HEK293T (cell line): ENCODE measurements around the gene TMEM181.
"Not testable (repeated sequence)": the region's sequence is repeated elsewhere in the genome, so short reads cannot be mapped to it uniquely, and the experiment has no call there.

Experiments
- CTCF ChIA-PET: fragments of 350-600 bp; formaldehyde crosslinking; extraction: SDS; loops from one replicate; lab custom pipeline; 2021; ENCODE audit warnings: antibody characterized with exemption, inconsistent platforms; lab: Yijun Ruan, JAX
- POLR2A ChIA-PET: fragments of 350-600 bp; formaldehyde crosslinking; extraction: SDS; loops from one replicate; lab custom pipeline; 2020; ENCODE audit warnings: antibody characterized with exemption, inconsistent platforms; lab: Yijun Ruan, JAX
- DNase-seq: peaks from one replicate; pipeline ENCODE4 v3.0.0; 2012; ENCODE audit warnings: mixed read lengths; ENCODE audit errors: extremely low spot score
- ARNT ChIP-seq: fragments of 450-650 bp; IDR thresholded peaks from 2 replicates; pipeline ENCODE4 v1.6.1; 2017; ENCODE audit warnings: mild to moderate bottlenecking
- BHLHE40 ChIP-seq: fragments of 450-650 bp; IDR thresholded peaks from 2 replicates; pipeline ENCODE4 v1.6.1; 2016; ENCODE audit warnings: mild to moderate bottlenecking, moderate library complexity, borderline replicate concordance
- ELF4 ChIP-seq: fragments of 450-650 bp; IDR thresholded peaks from 2 replicates; pipeline ENCODE4 v1.6.1; 2017; ENCODE audit warnings: antibody characterized with exemption
- FOXA1 ChIP-seq: fragments of 450-650 bp; IDR thresholded peaks from 2 replicates; pipeline ENCODE4 v1.6.1; 2016; ENCODE audit warnings: mild to moderate bottlenecking
- FOXK2 ChIP-seq: fragments of 450-650 bp; IDR thresholded peaks from 2 replicates; pipeline ENCODE4 v1.6.1; 2016; ENCODE audit warnings: mild to moderate bottlenecking
- FOXM1 ChIP-seq: fragments of 450-650 bp; IDR thresholded peaks from 2 replicates; pipeline ENCODE4 v1.6.1; 2017; ENCODE audit warnings: mild to moderate bottlenecking, borderline replicate concordance
- HDGF ChIP-seq: fragments of 450-650 bp; IDR thresholded peaks from 2 replicates; pipeline ENCODE4 v1.6.1; 2017; ENCODE audit warnings: antibody characterized with exemption, borderline replicate concordance
- L3MBTL2 ChIP-seq: fragments of 450-650 bp; conservative IDR thresholded peaks from 2 replicates; pipeline ENCODE4 v1.6.1; 2016; ENCODE audit warnings: mild to moderate bottlenecking
- LEF1 ChIP-seq: fragments of 450-650 bp; IDR thresholded peaks from 2 replicates; pipeline ENCODE4 v1.6.1; 2017; ENCODE audit warnings: mild to moderate bottlenecking, borderline replicate concordance
- NFRKB ChIP-seq: fragments of 450-650 bp; IDR thresholded peaks from 2 replicates; pipeline ENCODE4 v1.6.1; 2016; ENCODE audit warnings: mild to moderate bottlenecking, moderate library complexity
- SP1 ChIP-seq: fragments of 450-650 bp; IDR thresholded peaks from 2 replicates; pipeline ENCODE4 v1.6.1; 2017
- SUZ12 ChIP-seq: fragments of 450-650 bp; IDR thresholded peaks from 2 replicates; pipeline ENCODE4 v1.6.1; 2016; ENCODE audit warnings: mild to moderate bottlenecking
- TARDBP ChIP-seq: fragments of 450-650 bp; IDR thresholded peaks from 2 replicates; pipeline ENCODE4 v1.6.1; 2016
- ZNF384 ChIP-seq: fragments of 450-650 bp; IDR thresholded peaks from 2 replicates; pipeline ENCODE4 v1.6.1; 2016
- TF ChIP-seq, protein P1 (sequence below): fragments of 450-650 bp; IDR thresholded peaks from 2 replicates; pipeline ENCODE4 v1.6.1; 2016

The TMEM181 gene

GRCh38 chr6:158644231-158645063, 84.6 kb downstream of the TMEM181 start, which contains the start of gene DYNLT1:
DYNLT1 (minus strand) TSS chr6:158644743; CDS start chr6:158644708, 35 bp downstream.
- ChIA-PET CTCF (interaction anchor here (0.5 to 1.9 kb wide), 7 partner anchors 10 to 125 kb away, joined by 3 to 8 read pairs (median 3); no protein-coding TSS in a partner anchor), POLR2A (interaction anchor here (0.6 to 2.3 kb wide), 10 partner anchors 11 to 419 kb away, joined by 3 to 11 read pairs (median 5); partner anchors contain the start of gene RSPH3)
- TF ChIP-seq LEF1 (no peak), ELF4 (peak; percentile 33; the same call in 1 of the 2 replicates), L3MBTL2 (peak; percentile 54)
- TF ChIP-seq, protein P1, sequence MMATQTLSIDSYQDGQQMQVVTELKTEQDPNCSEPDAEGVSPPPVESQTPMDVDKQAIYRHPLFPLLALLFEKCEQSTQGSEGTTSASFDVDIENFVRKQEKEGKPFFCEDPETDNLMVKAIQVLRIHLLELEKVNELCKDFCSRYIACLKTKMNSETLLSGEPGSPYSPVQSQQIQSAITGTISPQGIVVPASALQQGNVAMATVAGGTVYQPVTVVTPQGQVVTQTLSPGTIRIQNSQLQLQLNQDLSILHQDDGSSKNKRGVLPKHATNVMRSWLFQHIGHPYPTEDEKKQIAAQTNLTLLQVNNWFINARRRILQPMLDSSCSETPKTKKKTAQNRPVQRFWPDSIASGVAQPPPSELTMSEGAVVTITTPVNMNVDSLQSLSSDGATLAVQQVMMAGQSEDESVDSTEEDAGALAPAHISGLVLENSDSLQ: peak; percentile 54
- peak; percentile 99 for DNase-seq

DNA sequence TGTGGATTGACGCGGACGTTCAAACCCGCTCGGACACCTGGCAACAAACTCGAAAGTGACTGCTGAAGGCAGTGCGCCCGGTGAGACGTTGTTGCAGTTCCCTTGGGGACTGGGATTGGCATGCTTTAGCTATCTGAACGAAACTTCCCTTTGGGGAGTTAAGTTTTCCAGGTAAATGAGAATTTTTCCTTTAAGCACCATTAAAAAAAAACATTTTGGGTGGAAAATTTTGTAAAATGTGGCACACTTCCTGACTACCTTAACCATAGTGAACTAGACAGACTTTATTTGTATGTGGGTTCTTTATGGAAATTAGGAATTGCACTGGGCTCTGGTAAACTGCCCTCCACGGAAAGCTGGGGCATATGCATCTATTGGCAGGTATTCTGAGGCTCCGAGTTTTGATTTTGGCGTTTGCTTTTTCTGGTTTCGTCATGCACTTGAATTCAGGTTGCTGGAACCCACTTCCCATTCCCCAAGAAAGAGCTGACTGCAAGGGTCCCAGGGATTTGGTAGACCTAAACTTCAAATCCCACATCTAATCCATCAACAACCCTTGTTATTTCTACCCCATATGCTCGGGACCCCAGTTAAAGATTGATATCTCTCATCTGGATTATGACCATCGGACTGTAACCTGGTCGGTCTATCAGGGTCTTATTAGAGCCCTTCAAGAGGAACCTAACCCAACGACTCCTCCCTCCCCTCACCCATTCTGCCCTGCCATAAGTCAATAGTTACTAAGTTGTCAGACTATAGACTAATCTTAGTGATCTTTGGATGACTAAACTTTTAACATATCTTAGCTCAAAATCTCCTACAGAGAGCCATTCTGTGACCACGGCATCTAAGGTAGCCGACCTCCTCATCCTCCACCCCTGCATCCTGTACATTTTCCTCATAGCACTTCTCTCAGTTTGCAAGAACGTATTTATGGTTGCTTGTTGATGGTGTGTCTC, 85.5 kb downstream of the TMEM181 start:
- DNase-seq: no peak
- POLR2A ChIA-PET: interaction anchor here (1.0 to 2.3 kb wide), 6 partner anchors 10 to 420 kb away, joined by 3 to 11 read pairs (median 6); partner anchors contain the start of gene RSPH3
- no peak for TF ChIP-seq SUZ12
- TF ChIP-seq L3MBTL2: peak; percentile 7; the same call in 1 of the 2 replicates
- CTCF ChIA-PET: interaction anchor here (0.7 to 2.1 kb wide), 6 partner anchors 9 to 431 kb away, joined by 3 to 8 read pairs (median 4); no protein-coding TSS in a partner anchor

GRCh38 chr6:158646023-158646910, 86.4 kb downstream of the TMEM181 start:
- TF ChIP-seq TARDBP (no peak), NFRKB (no peak), ARNT (no peak), L3MBTL2 (no peak), SP1 (no peak), LEF1 (no peak), ELF4 (no peak), FOXM1 (no peak)
- ChIA-PET POLR2A (no interaction called here), CTCF (interaction anchor here (0.9 to 2.1 kb wide), 3 partner anchors 14 to 432 kb away, joined by 4 to 8 read pairs (median 5); no protein-coding TSS in a partner anchor)
- no peak for DNase-seq

DNA sequence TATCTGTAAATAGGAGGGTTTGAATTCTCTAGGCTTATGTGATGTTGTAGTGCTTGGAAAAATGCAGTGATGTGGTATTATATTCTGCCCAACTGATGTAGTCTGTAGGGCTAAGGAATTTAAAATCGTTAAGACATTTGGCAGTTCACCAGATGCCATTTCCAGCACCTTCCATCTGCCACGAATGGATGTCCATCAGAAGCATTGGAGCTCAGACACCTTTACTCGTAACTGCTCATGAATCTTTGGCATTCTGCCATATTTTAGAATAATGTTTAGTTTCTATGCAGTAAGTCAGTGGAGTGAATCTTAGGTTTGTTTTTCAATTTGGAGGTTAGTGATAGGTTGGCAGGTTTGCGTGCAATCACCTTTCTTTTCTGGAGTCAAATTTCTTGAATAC, 87.6 kb downstream of the TMEM181 start:
- no peak for DNase-seq
- ChIA-PET POLR2A (no interaction called here), CTCF (interaction anchor here (0.5 to 2.1 kb wide), 2 partner anchors 13 to 44 kb away, joined by 3 to 8 read pairs; no protein-coding TSS in a partner anchor)
- TF ChIP-seq TARDBP (no peak), HDGF (no peak), BHLHE40 (no peak)

GRCh38 chr6:158648682-158649131, 88.8 kb downstream of the TMEM181 start:
- TF ChIP-seq FOXA1 (no peak), FOXM1 (no peak), NFRKB (no peak), ZNF384 (no peak), FOXK2 (no peak), ARNT (no peak), SP1 (no peak), L3MBTL2 (no peak)
- ChIA-PET CTCF (interaction anchor here (1.2 to 3.2 kb wide), 2 partner anchors 11 to 21 kb away, joined by 4 to 12 read pairs; no protein-coding TSS in a partner anchor), POLR2A (no interaction called here)
- no peak for DNase-seq

DNA sequence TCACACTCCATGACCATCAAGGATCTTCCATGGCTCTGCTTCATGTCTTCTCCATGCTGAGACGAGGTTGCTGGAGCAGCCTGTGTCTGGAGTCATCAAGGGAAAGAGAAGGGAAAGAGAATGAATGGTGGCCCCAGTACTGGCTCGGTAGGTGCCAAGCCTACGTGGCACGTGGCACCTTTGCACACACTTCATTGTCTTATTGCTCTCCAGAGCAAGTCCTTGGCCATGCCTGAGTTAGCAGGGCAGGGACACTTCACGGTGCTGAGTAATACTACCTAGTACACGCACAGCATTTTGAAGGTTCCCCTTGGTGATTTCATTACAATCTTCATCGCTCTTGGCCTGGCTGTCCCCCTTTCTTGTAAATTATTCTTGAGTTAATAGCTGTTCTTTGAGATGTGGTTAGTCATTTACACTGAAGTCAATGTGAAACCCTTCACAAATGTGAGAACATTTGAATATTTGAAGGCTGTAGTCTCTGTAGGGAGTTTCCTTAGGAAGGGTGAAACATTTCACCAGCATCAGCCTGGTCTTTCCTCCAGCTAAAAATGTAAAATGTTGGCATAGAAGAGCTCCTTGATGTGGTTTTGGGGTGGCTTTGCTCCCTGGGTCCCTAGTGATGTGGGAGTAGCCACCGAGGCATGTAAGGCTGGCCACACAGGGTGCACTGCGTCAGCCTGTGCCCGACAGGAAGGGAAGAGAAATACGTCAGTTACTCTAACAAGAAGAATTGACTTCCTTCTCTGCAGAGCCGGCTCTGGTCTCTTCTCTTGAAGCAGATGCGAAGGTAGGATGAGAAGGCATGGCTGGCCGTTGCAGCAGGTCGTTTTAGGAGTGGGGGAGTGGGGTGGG, 89.6 kb downstream of the TMEM181 start, which contains the start of gene SYTL3:
Gene SYTL3, plus strand, starts transcription at position 766 of the 855 bp plus-strand sequence. CDS start 13,215 bp downstream, outside the sequence.
- TF ChIP-seq ARNT (no peak), FOXA1 (no peak), FOXK2 (no peak), HDGF (no peak), SUZ12 (no peak), ZNF384 (no peak), TARDBP (no peak), L3MBTL2 (no peak), LEF1 (no peak)
- CTCF ChIA-PET: interaction anchor here (1.2 to 3.2 kb wide), 2 partner anchors 10 to 20 kb away, joined by 4 to 12 read pairs; no protein-coding TSS in a partner anchor
- POLR2A ChIA-PET: interaction anchor here (0.6 kb wide), 1 partner anchor 1566 kb away, joined by 3 read pairs; no protein-coding TSS in a partner anchor
- no peak for DNase-seq

GRCh38 chr6:158651981-158652737, 92.3 kb downstream of the TMEM181 start:
- POLR2A ChIA-PET, DNase-seq: not testable (repeated sequence)
- CTCF ChIA-PET: interaction anchor here (1.1 kb wide), 1 partner anchor 52 kb away, joined by 6 read pairs; no protein-coding TSS in a partner anchor
